Measurements from ENCODE around the gene SMIM24. TPM values are rescaled to one million over a fixed set of nuclear protein-coding genes. Genes with fewer than 3 reads are reported as not detected.
A peak's percentile ranks its signal among the peaks of the same experiment; 100 is the strongest.
"Not testable (repeated sequence)": the region's sequence is repeated elsewhere in the genome, so short reads cannot be mapped to it uniquely, and the experiment has no call there.

Gene SMIM24
- total RNA-seq, 4 donors from 2014 or later: 18.7 to 100 (median 85.5) TPM

GRCh38 chr19:3510727-3511126, 30.4 kb upstream of the SMIM24 start:
- WGBS, 2 donors (ENCODE audit: low coverage in 1 of 2): 93% methylated on average over 21 of the region's 22 CpGs; no CpG with 5 or more reads in 1 of the 2 donors
- intact Hi-C loops (cut with DNase I; ENCODE audit: low total_unique reads): no loop called here

GRCh38 chr19:3509566-3509989, 29.3 kb upstream of the SMIM24 start:
- no peak overlapping the region for H3K27ac ChIP-seq
- no peaks in the 10 kb centered on the region for H3K36me3 ChIP-seq
- TF ChIP-seq CTCF (IDR thresholded peaks at IDR 0.05): no peak
- no peak for TF ChIP-seq EP300 (IDR thresholded peaks at IDR 0.05; ENCODE audit: low read depth)
- no peak for TF ChIP-seq POLR2A (IDR thresholded peaks at IDR 0.05)
- no peak for TF ChIP-seq POLR2AphosphoS5 (IDR thresholded peaks at IDR 0.05)
- no peaks in the 10 kb centered on the region for H3K9me3 ChIP-seq
- H3K4me3 ChIP-seq: no peak overlapping the region
- in situ Hi-C loops (cut with MboI; ENCODE audit: low pct_ligation_motif_present in 1 of 4, low pct_unique_long_range_greater_than_20kb in 1 of 4, low sequenced_read_pairs in 3 of 4): no loop called here
- H3K4me1 ChIP-seq: peaks cover 5 to 23% (median 14%) of the 10 kb centered on the region in 4 donors
- no peak for DNase-seq
- WGBS, 2 donors (ENCODE audit: low coverage in 1 of 2): 90% methylated on average over 15 of the region's 15 CpGs; no CpG with 5 or more reads in 1 of the 2 donors
- H3K27me3 ChIP-seq: no peaks in the 10 kb centered on the region
- intact Hi-C loops (cut with DNase I; ENCODE audit: low total_unique reads): no loop called here

More at GRCh38 chr19:3510727-3511126, 30.4 kb upstream of the SMIM24 start:
- H3K27ac ChIP-seq: no peak overlapping the region
- TF ChIP-seq EP300 (IDR thresholded peaks at IDR 0.05; ENCODE audit: low read depth) (no peak), POLR2AphosphoS5 (IDR thresholded peaks at IDR 0.05) (no peak), POLR2A (IDR thresholded peaks at IDR 0.05) (no peak), CTCF (IDR thresholded peaks at IDR 0.05) (no peak)
- in situ Hi-C loops (cut with MboI; ENCODE audit: low pct_ligation_motif_present in 1 of 4, low pct_unique_long_range_greater_than_20kb in 1 of 4, low sequenced_read_pairs in 3 of 4): no loop called here
- H3K4me3 ChIP-seq: no peak overlapping the region
- no peak for DNase-seq
- peaks cover 0 to 20% (median 9%) of the 10 kb centered on the region in 4 donors for H3K4me1 ChIP-seq
- no peaks in the 10 kb centered on the region for H3K9me3 ChIP-seq
- H3K36me3 ChIP-seq: no peaks in the 10 kb centered on the region
- no peaks in the 10 kb centered on the region for H3K27me3 ChIP-seq

GRCh38 chr19:3508771-3509535, 28.6 kb upstream of the SMIM24 start:
- peaks cover 5 to 23% (median 14%) of the 10 kb centered on the region in 4 donors for H3K4me1 ChIP-seq
- no peak overlapping the region for H3K27ac ChIP-seq
- WGBS, 2 donors (ENCODE audit: low coverage in 1 of 2): 85 to 93% methylated on average over 3 to 23 of the region's 23 CpGs
- H3K4me3 ChIP-seq: no peak overlapping the region
- H3K36me3 ChIP-seq: no peaks in the 10 kb centered on the region
- no peaks in the 10 kb centered on the region for H3K27me3 ChIP-seq
- TF ChIP-seq EP300 (IDR thresholded peaks at IDR 0.05; ENCODE audit: low read depth): no peak
- in situ Hi-C loops (cut with MboI; ENCODE audit: low pct_ligation_motif_present in 1 of 4, low pct_unique_long_range_greater_than_20kb in 1 of 4, low sequenced_read_pairs in 3 of 4): no loop called here
- DNase-seq: no peak
- intact Hi-C loops (cut with DNase I; ENCODE audit: low total_unique reads): no loop called here
- H3K9me3 ChIP-seq: no peaks in the 10 kb centered on the region

- in situ Hi-C loops (cut with MboI; ENCODE audit: low pct_ligation_motif_present in 1 of 4, low pct_unique_long_range_greater_than_20kb in 1 of 4, low sequenced_read_pairs in 3 of 4); H3K4me3 ChIP-seq; DNase-seq; H3K9me3 ChIP-seq; H3K36me3 ChIP-seq; H3K27me3 ChIP-seq; intact Hi-C loops (cut with DNase I; ENCODE audit: low total_unique reads): not testable (repeated sequence)
- WGBS, 2 donors (ENCODE audit: low coverage in 1 of 2): 20 to 96% methylated on average over 1 to 18 of the region's 18 CpGs
- H3K4me1 ChIP-seq: peaks cover 5 to 23% (median 14%) of the 10 kb centered on the region in 4 donors
- H3K27ac ChIP-seq: peak overlapping the region in 1 of 4 donors; percentile 94
Observed at GRCh38 chr19:3508121-3508661, 27.9 kb upstream of the SMIM24 start.

GRCh38 chr19:3507371-3508120, 27.2 kb upstream of the SMIM24 start:
- H3K4me1 ChIP-seq: peaks cover 5 to 23% (median 14%) of the 10 kb centered on the region in 4 donors

More at GRCh38 chr19:3507371-3508120, 27.2 kb upstream of the SMIM24 start:
- no peaks in the 10 kb centered on the region for H3K36me3 ChIP-seq
- intact Hi-C loops (cut with DNase I; ENCODE audit: low total_unique reads) (no loop called here), in situ Hi-C loops (cut with MboI; ENCODE audit: low pct_ligation_motif_present in 1 of 4, low pct_unique_long_range_greater_than_20kb in 1 of 4, low sequenced_read_pairs in 3 of 4) (no loop called here)
- H3K27ac ChIP-seq: peak overlapping the region; percentile 88 to 97 (median 94)
- DNase-seq: peak; percentile 46
- WGBS, 2 donors (ENCODE audit: low coverage in 1 of 2): 28 to 51% methylated on average over 7 to 31 of the region's 31 CpGs
- TF ChIP-seq CTCF (IDR thresholded peaks at IDR 0.05) (no peak), EP300 (IDR thresholded peaks at IDR 0.05; ENCODE audit: low read depth) (no peak), POLR2A (IDR thresholded peaks at IDR 0.05) (no peak), POLR2AphosphoS5 (IDR thresholded peaks at IDR 0.05) (no peak)
- H3K27me3 ChIP-seq: no peaks in the 10 kb centered on the region
- H3K4me3 ChIP-seq: peak overlapping the region; percentile 95 to 99 (median 98)
- no peaks in the 10 kb centered on the region for H3K9me3 ChIP-seq

Data from transverse colon (tissue), 4 donors.